Measurements from ENCODE around the gene SEMA6D.

- TF ChIP-seq CTCF (conservative IDR thresholded peaks at IDR 0.05) (no peak), ZFX (IDR thresholded peaks at IDR 0.05) (no peak)
These were observed 103.5 kb downstream of the SEMA6D start for GRCh38 chr15:47820747-47821319.

Measured in C4-2B (cell line).